Panc1 (cell line): Measurements from ENCODE around the gene KHDC4. TPM values are rescaled to one million over a fixed set of nuclear protein-coding genes. Genes with fewer than 3 reads are reported as not detected.

Source experiments
- ATAC-seq: fragments of 200-7000 bp; cut with Tn5 transposase; 2 replicates; pipeline ENCODE4 v1.9.1; 2020; ENCODE audit warnings: mild to moderate bottlenecking, moderate library complexity
- BruUV-seq: library from RNA; stranded (reverse); fragments of 400-500 nt; replicated peaks from 2 replicates; lab custom pipeline; 2021; lab: Mats Ljungman, UMichigan
- CTCF ChIA-PET: fragments of 300-600 bp; sonication (Branson Sonifier 250); formaldehyde crosslinking; loops from one replicate; lab custom pipeline; 2022; ENCODE audit warnings: antibody characterized with exemption; lab: Charles Lee
- POLR2A ChIA-PET: fragments of 300-600 bp; sonication (Branson Sonifier 250); formaldehyde crosslinking; loops from one replicate; lab custom pipeline; 2022; ENCODE audit warnings: antibody characterized with exemption; lab: Charles Lee
- DNase-seq: peaks from one replicate; pipeline ENCODE4 v3.0.0-alpha.2; 2010; ENCODE audit warnings: low read depth, low spot score
- H3K27ac ChIP-seq: 2 replicates; pipeline ENCODE4 v1.5.1; 2011; ENCODE audit warnings: mild to moderate bottlenecking, low read length, inconsistent platforms
- H3K27me3 ChIP-seq: fragments of 200-500 bp; sonication (Bioruptor generic); 2 replicates; pipeline ENCODE4 v1.6.0; 2014; ENCODE audit warnings: low read length, inconsistent platforms; ENCODE audit not compliant: control insufficient read depth, insufficient read depth
- H3K36me3 ChIP-seq: fragments of 200-500 bp; sonication (Bioruptor generic); 2 replicates; pipeline ENCODE4 v1.5.1; 2014; ENCODE audit warnings: inconsistent platforms, mild to moderate bottlenecking, low read length, moderate library complexity; ENCODE audit not compliant: control insufficient read depth, insufficient read depth
- H3K4me1 ChIP-seq: 2 replicates; pipeline ENCODE4 v1.5.1; 2011; ENCODE audit warnings: inconsistent platforms, mild to moderate bottlenecking, low read length, moderate library complexity; ENCODE audit not compliant: control insufficient read depth, insufficient read depth
- H3K4me3 ChIP-seq, 2 experiments: 2 replicates each; pipeline ENCODE4 v1.5.1; 2011 to 2012; ENCODE audit warnings: low read depth in 2 of 2, low read length in 2 of 2, mild to moderate bottlenecking in 2 of 2, inconsistent platforms in 1 of 2, moderate library complexity in 1 of 2
- H3K9me3 ChIP-seq: fragments of 200-500 bp; sonication (Bioruptor generic); 2 replicates; pipeline ENCODE4 v1.5.1; 2014; ENCODE audit warnings: low read depth, mild to moderate bottlenecking, inconsistent platforms, low read length, moderate library complexity; ENCODE audit not compliant: control insufficient read depth, insufficient read depth
- POLR2AphosphoS5 ChIP-seq: IDR thresholded peaks from 2 replicates; pipeline ENCODE4 v1.6.1; 2012; ENCODE audit warnings: mild to moderate bottlenecking, low read depth, low read length, moderate library complexity
- SIN3A ChIP-seq: IDR thresholded peaks from 2 replicates; pipeline ENCODE4 v1.6.1; 2012; ENCODE audit warnings: low read depth, mild to moderate bottlenecking, low read length, moderate library complexity, borderline replicate concordance; ENCODE audit not compliant: insufficient read depth
- TCF7L2 ChIP-seq: IDR thresholded peaks from 2 replicates; pipeline ENCODE4 v1.6.1; 2011; ENCODE audit warnings: mild to moderate bottlenecking, low read depth, low read length, inconsistent platforms
- in situ Hi-C: cut with HindIII; loops from 2 replicates; pipeline ENCODE4 v1.10.0; 2016; ENCODE audit warnings: low sequenced_read_pairs, low pct_unique_long_range_greater_than_20kb
- intact Hi-C: fragments of 100-400 bp; cut with micrococcal nuclease; formaldehyde crosslinking; loops from one replicate; pipeline ENCODE4 v1.10.0; 2022; ENCODE audit not compliant: unreplicated experiment
- total RNA-seq: library from RNA; stranded (reverse); gene quantifications from one replicate; pipeline ENCODE4 v1.2.1, GENCODE V29; 2021; ENCODE audit not compliant: unreplicated experiment
- TF ChIP-seq, protein P1 (sequence below), 2 experiments: IDR thresholded peaks; 2 replicates each; pipeline ENCODE4 v1.6.1; 2011 to 2012; ENCODE audit warnings: low read depth in 2 of 2, control low read depth in 1 of 2, low read length in 1 of 2, mild to moderate bottlenecking in 1 of 2, moderate library complexity in 1 of 2; ENCODE audit not compliant: insufficient read depth in 1 of 2
- TF ChIP-seq, protein P2 (sequence below): fragments of 450-650 bp; IDR thresholded peaks from 2 replicates; pipeline ENCODE4 v1.5.1; 2017; ENCODE audit warnings: mild to moderate bottlenecking

KHDC4 gene
- total RNA-seq, 1 experiment from 2014 or later = 80.4 TPM

DNA sequence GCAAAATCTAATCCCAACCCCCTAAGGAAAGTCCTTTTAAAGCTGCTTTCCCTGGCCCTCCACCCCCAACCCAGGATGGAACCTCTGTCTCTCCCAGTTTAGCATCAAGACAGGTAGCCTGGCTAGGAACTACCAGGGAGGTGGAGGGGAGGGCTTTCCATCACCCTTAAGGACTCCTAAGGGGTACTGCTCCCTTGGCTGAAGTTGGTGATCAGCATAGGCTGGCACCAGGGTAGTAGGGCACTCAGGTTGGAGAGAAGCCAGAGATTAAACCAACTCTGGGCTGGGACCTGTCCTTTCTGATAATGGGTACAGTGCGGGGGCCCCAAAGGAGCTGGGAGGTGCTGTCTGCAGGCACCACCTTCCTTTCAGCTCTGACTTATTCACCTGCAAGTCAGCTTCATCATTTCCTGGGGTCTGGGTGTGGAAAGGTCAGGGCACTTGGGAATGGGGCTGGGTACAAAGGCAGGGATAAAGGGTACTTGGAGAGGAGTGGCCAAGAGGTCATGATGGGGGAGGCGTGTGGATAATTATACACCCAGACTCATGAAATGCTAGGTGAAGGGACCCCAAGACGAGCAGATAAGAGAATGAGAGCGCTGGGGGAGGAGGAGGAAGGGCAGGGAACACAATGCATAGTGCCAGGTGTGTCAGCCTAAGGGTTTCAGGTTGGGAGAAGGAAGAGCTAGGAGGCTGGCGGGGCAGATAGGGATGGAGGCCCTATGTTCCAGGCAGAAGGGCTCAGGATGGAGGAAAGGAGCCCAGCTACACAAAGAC is 42.9 kb upstream of the KHDC4 start:
- Histone ChIP-seq H3K4me3 (peak overlapping the region; percentile 82 to 89), H3K27ac (peak overlapping the region; percentile 99), H3K27me3 (no peaks in the 10 kb centered on the region), H3K4me1 (peaks cover 60% of the 10 kb centered on the region), H3K36me3 (peaks cover 2% of the 10 kb centered on the region; the same call in 1 of the 2 replicates), H3K9me3 (no peaks in the 10 kb centered on the region)
- CTCF ChIA-PET = interaction anchor here (0.6 to 1.5 kb wide), 5 partner anchors 11 to 86 kb away, joined by 3 to 10 read pairs (median 4); no protein-coding TSS in a partner anchor
- TF ChIP-seq SIN3A = no peak
- in situ Hi-C loops = no loop called here
- DNase-seq = no peak
- peak; percentile 22 for ATAC-seq
- BruUV-seq = no TSS peak
- intact Hi-C loops = no loop called here
- POLR2A ChIA-PET = interaction anchor here (0.6 to 0.7 kb wide), 6 partner anchors 19 to 242 kb away, joined by 3 to 14 read pairs (median 8); no protein-coding TSS in a partner anchor

DNA sequence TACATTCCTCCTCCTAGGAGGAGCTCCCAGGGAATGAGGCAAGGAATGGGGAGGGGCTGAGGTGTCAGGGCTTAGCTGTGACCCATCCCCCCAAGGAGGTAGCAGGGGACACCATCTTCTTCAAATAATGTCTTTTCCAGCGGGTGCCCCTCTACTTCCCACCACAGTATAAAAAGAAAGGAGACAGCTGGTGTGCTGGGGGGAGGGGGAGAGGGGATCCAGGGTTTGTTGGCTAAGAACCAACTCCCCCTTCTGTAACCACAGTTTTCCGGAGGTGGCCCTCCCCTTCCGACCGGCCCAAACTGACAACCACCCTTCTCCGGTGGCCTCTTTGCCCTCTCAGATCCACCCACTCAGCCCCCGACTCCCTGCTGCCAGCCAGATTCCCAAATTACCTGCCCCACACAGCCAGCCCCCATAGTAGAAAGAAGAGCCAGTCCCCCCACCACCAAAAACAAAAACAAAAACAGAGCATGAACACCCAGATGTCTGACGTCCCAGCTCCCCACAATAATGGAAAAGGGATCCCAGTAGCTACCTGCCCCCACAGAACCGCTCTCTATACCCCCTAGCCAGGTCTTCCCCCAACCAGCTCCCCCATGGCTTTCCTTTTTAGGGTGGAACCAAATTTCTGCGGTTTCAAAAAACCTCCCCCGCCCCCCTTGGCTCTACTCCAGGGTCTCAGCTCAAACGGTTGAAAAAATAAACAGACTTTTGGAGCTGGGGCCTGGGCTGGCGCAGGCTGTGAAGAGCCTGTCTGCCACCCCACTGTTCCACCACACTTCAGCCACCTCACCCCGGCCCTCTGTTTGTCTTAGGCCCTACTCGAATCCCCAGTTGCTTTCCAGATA is 42.1 kb upstream of the KHDC4 start:
- H3K9me3 ChIP-seq = no peaks in the 10 kb centered on the region
- H3K27ac ChIP-seq = peak overlapping the region; percentile 99
- TSS peak; percentile 28 for BruUV-seq
- H3K27me3 ChIP-seq = no peaks in the 10 kb centered on the region
- peaks cover 64% of the 10 kb centered on the region for H3K4me1 ChIP-seq
- CTCF ChIA-PET = interaction anchor here (0.5 to 1.5 kb wide), 6 partner anchors 13 to 97 kb away, joined by 3 to 10 read pairs (median 6); no protein-coding TSS in a partner anchor
- POLR2A ChIA-PET = interaction anchor here (0.6 to 0.7 kb wide), 3 partner anchors 20 to 243 kb away, joined by 5 to 13 read pairs (median 11); no protein-coding TSS in a partner anchor
- DNase-seq (no peak), ATAC-seq (0 out of 2 replicates have a peak, but pooled peaks have one; percentile 15)
- peak overlapping the region; percentile 82 to 89 for H3K4me3 ChIP-seq
- intact Hi-C loops = no loop called here
- H3K36me3 ChIP-seq = peaks cover 2% of the 10 kb centered on the region; the same call in 1 of the 2 replicates
- in situ Hi-C loops = no loop called here
- TF ChIP-seq, protein P1, sequence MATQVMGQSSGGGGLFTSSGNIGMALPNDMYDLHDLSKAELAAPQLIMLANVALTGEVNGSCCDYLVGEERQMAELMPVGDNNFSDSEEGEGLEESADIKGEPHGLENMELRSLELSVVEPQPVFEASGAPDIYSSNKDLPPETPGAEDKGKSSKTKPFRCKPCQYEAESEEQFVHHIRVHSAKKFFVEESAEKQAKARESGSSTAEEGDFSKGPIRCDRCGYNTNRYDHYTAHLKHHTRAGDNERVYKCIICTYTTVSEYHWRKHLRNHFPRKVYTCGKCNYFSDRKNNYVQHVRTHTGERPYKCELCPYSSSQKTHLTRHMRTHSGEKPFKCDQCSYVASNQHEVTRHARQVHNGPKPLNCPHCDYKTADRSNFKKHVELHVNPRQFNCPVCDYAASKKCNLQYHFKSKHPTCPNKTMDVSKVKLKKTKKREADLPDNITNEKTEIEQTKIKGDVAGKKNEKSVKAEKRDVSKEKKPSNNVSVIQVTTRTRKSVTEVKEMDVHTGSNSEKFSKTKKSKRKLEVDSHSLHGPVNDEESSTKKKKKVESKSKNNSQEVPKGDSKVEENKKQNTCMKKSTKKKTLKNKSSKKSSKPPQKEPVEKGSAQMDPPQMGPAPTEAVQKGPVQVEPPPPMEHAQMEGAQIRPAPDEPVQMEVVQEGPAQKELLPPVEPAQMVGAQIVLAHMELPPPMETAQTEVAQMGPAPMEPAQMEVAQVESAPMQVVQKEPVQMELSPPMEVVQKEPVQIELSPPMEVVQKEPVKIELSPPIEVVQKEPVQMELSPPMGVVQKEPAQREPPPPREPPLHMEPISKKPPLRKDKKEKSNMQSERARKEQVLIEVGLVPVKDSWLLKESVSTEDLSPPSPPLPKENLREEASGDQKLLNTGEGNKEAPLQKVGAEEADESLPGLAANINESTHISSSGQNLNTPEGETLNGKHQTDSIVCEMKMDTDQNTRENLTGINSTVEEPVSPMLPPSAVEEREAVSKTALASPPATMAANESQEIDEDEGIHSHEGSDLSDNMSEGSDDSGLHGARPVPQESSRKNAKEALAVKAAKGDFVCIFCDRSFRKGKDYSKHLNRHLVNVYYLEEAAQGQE (IDR thresholded peaks at IDR 0.05; ENCODE audit: insufficient read depth in 1 of 2, low read depth in 2 of 2, low read length in 1 of 2) = no peak
- TF ChIP-seq SIN3A (no peak), TCF7L2 (no peak), POLR2AphosphoS5 (no peak; the same call in 1 of the 2 replicates)
- TF ChIP-seq, protein P2, sequence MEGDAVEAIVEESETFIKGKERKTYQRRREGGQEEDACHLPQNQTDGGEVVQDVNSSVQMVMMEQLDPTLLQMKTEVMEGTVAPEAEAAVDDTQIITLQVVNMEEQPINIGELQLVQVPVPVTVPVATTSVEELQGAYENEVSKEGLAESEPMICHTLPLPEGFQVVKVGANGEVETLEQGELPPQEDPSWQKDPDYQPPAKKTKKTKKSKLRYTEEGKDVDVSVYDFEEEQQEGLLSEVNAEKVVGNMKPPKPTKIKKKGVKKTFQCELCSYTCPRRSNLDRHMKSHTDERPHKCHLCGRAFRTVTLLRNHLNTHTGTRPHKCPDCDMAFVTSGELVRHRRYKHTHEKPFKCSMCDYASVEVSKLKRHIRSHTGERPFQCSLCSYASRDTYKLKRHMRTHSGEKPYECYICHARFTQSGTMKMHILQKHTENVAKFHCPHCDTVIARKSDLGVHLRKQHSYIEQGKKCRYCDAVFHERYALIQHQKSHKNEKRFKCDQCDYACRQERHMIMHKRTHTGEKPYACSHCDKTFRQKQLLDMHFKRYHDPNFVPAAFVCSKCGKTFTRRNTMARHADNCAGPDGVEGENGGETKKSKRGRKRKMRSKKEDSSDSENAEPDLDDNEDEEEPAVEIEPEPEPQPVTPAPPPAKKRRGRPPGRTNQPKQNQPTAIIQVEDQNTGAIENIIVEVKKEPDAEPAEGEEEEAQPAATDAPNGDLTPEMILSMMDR = no peak
